Measurements from ENCODE around the gene ANGPTL4. TPM values are rescaled to one million over a fixed set of nuclear protein-coding genes. Genes with fewer than 3 reads are reported as not detected.
"Not testable (repeated sequence)": the region's sequence is repeated elsewhere in the genome, so short reads cannot be mapped to it uniquely, and the experiment has no call there.

ANGPTL4 gene
- total and polyA plus RNA-seq, 5 donors = 5.9 to 89.3 (median 8.5) TPM

DNA sequence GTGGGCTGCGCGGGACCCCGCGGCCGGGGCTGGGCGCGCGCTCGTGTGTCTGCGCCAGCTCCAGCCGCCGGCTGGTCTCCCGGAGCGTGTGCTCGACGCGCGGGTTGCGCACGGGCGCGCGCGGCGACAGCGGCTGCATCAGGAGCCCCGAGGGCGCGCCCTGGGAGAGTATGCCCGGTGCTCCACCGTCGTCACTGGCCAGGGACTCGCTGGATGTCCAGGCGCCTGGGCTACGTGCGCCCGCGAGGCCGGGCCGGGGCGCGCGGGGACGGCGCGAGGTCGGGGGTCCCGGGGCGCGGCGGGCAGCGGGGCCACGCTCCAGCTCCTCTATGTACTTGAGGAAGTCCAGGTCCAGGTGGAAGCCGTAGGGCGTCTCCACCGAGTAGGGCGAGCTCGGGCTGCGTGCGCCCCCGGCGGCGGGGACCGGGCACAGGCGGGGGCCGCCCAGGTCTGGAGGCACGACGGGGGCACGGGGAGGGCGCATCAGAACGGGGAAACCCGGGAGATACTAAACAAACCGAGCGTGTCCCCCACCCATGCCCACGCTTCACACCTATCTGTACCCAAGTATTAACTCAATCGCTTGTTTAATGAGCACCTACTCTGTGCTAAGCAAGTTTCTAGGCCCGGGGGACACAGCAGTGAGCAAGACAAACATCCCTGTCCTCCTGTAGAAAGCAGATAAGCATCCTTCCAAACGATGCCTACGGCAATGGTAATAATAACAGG, 28.4 kb upstream of the ANGPTL4 start:
- no peaks in the 10 kb centered on the region for H3K9me3 ChIP-seq (ENCODE audit: control insufficient read depth, low read length)
- no peak overlapping the region for H3K27ac ChIP-seq (ENCODE audit: low read length)
- peak overlapping the region; percentile 41 for H3K4me3 ChIP-seq (ENCODE audit: low read length)
- H3K27me3 ChIP-seq (ENCODE audit: control insufficient read depth, insufficient read depth) = no peaks in the 10 kb centered on the region
- intact Hi-C loops (cut with DNase I) = no loop called here
- DNase-seq (peak in 1 of 3 donors; percentile 63), ATAC-seq (peak in 1 of 2 donors; percentile 6)
- 21% methylated on average over 79 of the region's 79 CpGs for WGBS
- H3K4me1 ChIP-seq (ENCODE audit: control insufficient read depth, insufficient read depth, low read length) = no peaks in the 10 kb centered on the region

DNA sequence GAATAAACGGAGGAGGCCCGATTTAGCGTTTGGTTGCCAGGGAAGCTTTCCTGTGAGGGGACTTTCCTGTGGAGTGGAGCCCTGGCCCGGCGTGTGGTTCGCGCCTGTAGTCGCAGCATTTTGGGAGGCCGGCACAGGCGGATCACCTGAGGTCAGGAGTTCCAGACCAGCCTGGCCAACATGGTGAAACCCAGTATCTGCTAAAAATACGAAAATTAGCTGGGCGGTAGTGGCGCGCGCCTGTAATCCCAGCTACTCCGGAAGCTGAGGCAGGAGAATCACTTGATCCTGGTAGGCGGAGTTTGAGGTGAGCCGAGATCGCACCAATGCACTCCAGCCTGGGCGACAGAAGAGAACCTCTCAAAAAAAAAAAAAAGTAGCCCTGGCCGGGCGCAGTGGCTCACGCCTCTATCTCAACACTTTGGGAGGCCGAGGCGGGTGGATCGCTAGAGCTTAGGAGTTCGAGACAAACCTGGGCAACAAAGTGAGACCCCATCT, 27.8 kb upstream of the ANGPTL4 start:
- Histone ChIP-seq H3K27me3 (ENCODE audit: control insufficient read depth, insufficient read depth) (no peaks in the 10 kb centered on the region), H3K9me3 (ENCODE audit: control insufficient read depth, low read length) (no peaks in the 10 kb centered on the region), H3K4me1 (ENCODE audit: control insufficient read depth, insufficient read depth, low read length) (no peaks in the 10 kb centered on the region), H3K27ac (ENCODE audit: low read length) (no peak overlapping the region), H3K4me3 (ENCODE audit: low read length) (no peak overlapping the region)
- WGBS = 26% methylated on average over 27 of the region's 27 CpGs
- DNase-seq = no peak
- no peak for ATAC-seq
- intact Hi-C loops (cut with DNase I) = no loop called here

DNA sequence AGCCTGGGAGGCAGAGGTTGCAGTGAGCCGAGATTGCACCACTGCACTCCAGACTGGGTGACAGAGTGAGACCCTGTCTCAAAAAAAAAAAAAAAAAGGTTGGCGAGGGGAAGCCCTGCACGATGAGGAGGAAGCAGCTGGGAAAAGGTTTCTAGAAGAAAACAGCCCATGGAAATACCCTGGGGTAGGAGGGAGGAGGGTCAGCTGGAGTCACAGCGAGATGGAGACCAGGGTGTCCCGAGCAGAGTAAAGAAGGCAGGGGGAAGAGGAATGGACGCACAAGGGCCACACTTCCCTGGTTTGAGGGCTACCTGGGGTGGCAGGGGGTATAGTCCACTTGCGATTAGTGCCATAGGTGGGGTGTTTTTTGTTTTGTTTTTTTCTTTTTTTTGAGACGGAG, 27.3 kb upstream of the ANGPTL4 start:
- Histone ChIP-seq H3K27me3 (ENCODE audit: control insufficient read depth, insufficient read depth) (no peaks in the 10 kb centered on the region), H3K4me1 (ENCODE audit: control insufficient read depth, insufficient read depth, low read length) (no peaks in the 10 kb centered on the region), H3K4me3 (ENCODE audit: low read length) (no peak overlapping the region), H3K27ac (ENCODE audit: low read length) (no peak overlapping the region), H3K9me3 (ENCODE audit: control insufficient read depth, low read length) (no peaks in the 10 kb centered on the region)
- WGBS = 52% methylated on average over 8 of the region's 8 CpGs
- intact Hi-C loops (cut with DNase I) = no loop called here
- no peak for DNase-seq
- ATAC-seq = no peak

DNA sequence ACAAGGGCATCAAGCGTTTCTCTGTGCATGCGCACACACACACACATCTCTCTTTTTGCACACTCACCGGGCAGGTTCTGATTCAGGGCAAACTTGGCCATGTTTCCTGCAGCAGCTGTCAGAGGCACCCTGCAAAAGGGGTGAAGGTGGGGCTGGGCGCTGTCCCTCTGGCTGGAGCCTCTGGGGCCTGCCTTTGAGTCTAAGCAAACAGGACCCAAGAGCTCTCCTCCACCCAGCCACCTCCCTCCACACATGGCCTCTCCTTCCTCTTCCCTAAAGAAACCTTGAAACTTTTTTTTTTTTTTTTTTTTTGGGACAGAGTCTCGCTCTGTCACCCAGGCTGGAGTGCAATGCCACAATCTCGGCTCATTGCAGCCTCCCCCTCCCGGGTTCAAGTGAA, 26.2 kb upstream of the ANGPTL4 start:
- Histone ChIP-seq H3K27me3 (ENCODE audit: control insufficient read depth, insufficient read depth) (no peaks in the 10 kb centered on the region), H3K4me3 (ENCODE audit: low read length) (no peak overlapping the region), H3K27ac (ENCODE audit: low read length) (no peak overlapping the region), H3K4me1 (ENCODE audit: control insufficient read depth, insufficient read depth, low read length) (no peaks in the 10 kb centered on the region), H3K9me3 (ENCODE audit: control insufficient read depth, low read length) (no peaks in the 10 kb centered on the region)
- no peak for ATAC-seq
- intact Hi-C loops (cut with DNase I) = no loop called here
- WGBS = 81% methylated on average over 7 of the region's 7 CpGs
- no peak for DNase-seq

DNA sequence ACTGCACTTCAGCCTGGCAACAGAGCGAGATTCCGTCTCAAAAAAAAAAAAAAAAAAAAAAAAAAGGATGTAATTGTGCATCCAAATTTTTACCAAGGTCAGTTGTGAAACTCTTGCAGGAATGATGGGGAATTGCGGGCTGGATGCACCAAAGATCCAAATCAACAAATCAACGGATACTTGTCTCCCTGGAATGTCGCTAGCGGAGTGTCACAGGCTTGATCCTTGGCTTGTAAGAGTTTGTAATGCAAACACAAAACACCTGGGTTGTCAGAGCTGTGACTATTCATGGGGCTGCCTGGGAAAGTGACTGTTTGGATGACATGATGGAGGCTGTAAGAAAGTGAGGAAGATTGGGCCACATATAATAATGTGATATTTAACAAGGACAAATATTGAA, 25.1 kb upstream of the ANGPTL4 start:
- no peak for DNase-seq
- no peak overlapping the region for H3K27ac ChIP-seq (ENCODE audit: low read length)
- WGBS = 64% methylated on average over 5 of the region's 6 CpGs
- intact Hi-C loops (cut with DNase I) = no loop called here
- H3K4me3 ChIP-seq (ENCODE audit: low read length) = no peak overlapping the region
- no peaks in the 10 kb centered on the region for H3K4me1 ChIP-seq (ENCODE audit: control insufficient read depth, insufficient read depth, low read length)
- no peak for ATAC-seq
- no peaks in the 10 kb centered on the region for H3K27me3 ChIP-seq (ENCODE audit: control insufficient read depth, insufficient read depth)
- no peaks in the 10 kb centered on the region for H3K9me3 ChIP-seq (ENCODE audit: control insufficient read depth, low read length)

DNA sequence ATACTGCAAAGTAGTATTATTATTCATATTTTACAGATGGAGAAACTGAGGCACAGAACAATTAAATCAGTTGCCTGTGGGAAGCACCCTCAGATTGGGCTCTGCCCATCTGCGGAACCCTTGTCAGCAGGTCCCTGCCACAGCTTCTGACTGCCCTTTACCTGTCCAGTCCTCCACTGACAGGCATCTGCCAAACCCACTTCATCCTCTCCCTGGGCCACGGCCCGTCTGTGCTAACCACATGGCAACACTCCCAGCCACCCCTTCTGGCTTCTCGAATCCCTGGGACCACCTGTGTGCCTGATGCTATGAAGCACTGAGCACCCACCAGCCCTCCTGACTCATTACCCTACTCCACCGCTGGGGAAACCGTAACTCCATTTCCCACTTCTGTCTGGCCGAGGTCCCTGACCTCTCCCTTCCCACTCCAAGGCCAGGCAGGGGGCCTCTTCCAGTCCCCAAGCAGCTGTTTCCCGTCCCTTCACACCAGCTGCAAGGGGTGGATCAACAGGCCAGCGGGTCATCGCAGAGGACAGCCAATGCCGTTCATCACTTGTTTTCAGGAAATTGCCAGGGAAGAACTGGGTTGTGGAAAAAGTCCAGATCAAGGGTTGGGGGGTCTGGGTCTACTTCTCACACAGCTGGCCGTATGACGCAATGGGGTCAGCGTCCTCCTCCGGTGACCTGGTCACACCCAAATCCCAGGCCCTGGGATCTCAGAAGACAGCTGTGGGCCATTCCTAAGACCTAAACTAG, 23.4 kb upstream of the ANGPTL4 start:
- ATAC-seq (peak; percentile 38 to 75), DNase-seq (peak; percentile 80 to 87 (median 80))
- Histone ChIP-seq H3K4me3 (ENCODE audit: low read length) (no peak overlapping the region), H3K9me3 (ENCODE audit: control insufficient read depth, low read length) (no peaks in the 10 kb centered on the region), H3K27me3 (ENCODE audit: control insufficient read depth, insufficient read depth) (no peaks in the 10 kb centered on the region), H3K4me1 (ENCODE audit: control insufficient read depth, insufficient read depth, low read length) (no peaks in the 10 kb centered on the region), H3K27ac (ENCODE audit: low read length) (peak overlapping the region; percentile 2)
- WGBS = 15% methylated on average over 15 of the region's 15 CpGs
- intact Hi-C loops (cut with DNase I) = no loop called here

DNA sequence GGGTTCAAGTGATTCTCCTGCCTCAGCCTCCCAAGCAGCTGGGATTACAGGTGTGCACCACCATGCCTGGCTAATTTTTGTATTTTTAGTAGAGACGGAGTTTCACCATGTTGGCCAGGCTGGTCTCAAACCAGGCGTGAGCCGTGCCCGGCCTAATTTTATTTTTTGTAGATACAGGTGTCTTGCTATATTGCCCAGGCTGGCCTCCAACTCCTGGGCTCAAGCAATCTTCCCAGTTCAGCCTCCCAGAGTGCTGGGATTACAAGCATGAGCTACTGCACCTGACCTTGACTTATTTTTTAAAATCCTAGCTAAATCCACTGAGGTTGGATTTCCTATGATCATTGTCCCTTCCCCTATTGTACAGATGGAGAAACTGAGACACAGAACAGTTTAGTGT, 22.5 kb upstream of the ANGPTL4 start:
- H3K27me3 ChIP-seq (ENCODE audit: control insufficient read depth, insufficient read depth); H3K9me3 ChIP-seq (ENCODE audit: control insufficient read depth, low read length); DNase-seq; H3K4me1 ChIP-seq (ENCODE audit: control insufficient read depth, insufficient read depth, low read length); intact Hi-C loops (cut with DNase I); ATAC-seq: not testable (repeated sequence)
- peak overlapping the region; percentile 76 for H3K27ac ChIP-seq (ENCODE audit: low read length)
- WGBS = 92% methylated on average over 4 of the region's 4 CpGs
- H3K4me3 ChIP-seq (ENCODE audit: low read length) = peak overlapping the region; percentile 20

GRCh38 chr19:8342316-8342683, 21.7 kb upstream of the ANGPTL4 start:
- H3K4me1 ChIP-seq (ENCODE audit: control insufficient read depth, insufficient read depth, low read length) = no peaks in the 10 kb centered on the region
- DNase-seq (no peak), ATAC-seq (peak in 1 of 2 donors; percentile 1)
- no peaks in the 10 kb centered on the region for H3K9me3 ChIP-seq (ENCODE audit: control insufficient read depth, low read length)
- H3K4me3 ChIP-seq (ENCODE audit: low read length) = peak overlapping the region; percentile 73
- intact Hi-C loops (cut with DNase I) = no loop called here
- H3K27ac ChIP-seq (ENCODE audit: low read length) = peak overlapping the region; percentile 76
- 39% methylated on average over 14 of the region's 14 CpGs for WGBS
- H3K27me3 ChIP-seq (ENCODE audit: control insufficient read depth, insufficient read depth) = no peaks in the 10 kb centered on the region

GRCh38 chr19:8342684-8343482, 21.1 kb upstream of the ANGPTL4 start, which contains the start of gene KANK3:
Gene KANK3 (minus strand): TSS chr19:8343262. CDS start chr19:8337828, 5,434 bp downstream.
- intact Hi-C loops (cut with DNase I) = no loop called here
- peak within 1 kb of the TSS; percentile 91 for H3K27ac ChIP-seq (ENCODE audit: low read length)
- WGBS = 5% methylated on average over 65 of the region's 65 CpGs
- ATAC-seq (peak; percentile 97 to 98), DNase-seq (peak; percentile 99)
- H3K9me3 ChIP-seq (ENCODE audit: control insufficient read depth, low read length) = no peaks in the 10 kb centered on the region
- no peaks in the 10 kb centered on the region for H3K27me3 ChIP-seq (ENCODE audit: control insufficient read depth, insufficient read depth)
- H3K4me3 ChIP-seq (ENCODE audit: low read length) = peak within 1 kb of the TSS; percentile 73
- no peaks in the 10 kb centered on the region for H3K4me1 ChIP-seq (ENCODE audit: control insufficient read depth, insufficient read depth, low read length)

- Histone ChIP-seq H3K4me1 (ENCODE audit: control insufficient read depth, insufficient read depth, low read length) (peaks cover 2% of the 10 kb centered on the region), H3K9me3 (ENCODE audit: control insufficient read depth, low read length) (no peaks in the 10 kb centered on the region), H3K27ac (ENCODE audit: low read length) (no peak overlapping the region), H3K27me3 (ENCODE audit: control insufficient read depth, insufficient read depth) (no peaks in the 10 kb centered on the region), H3K4me3 (ENCODE audit: low read length) (no peak overlapping the region)
- 41% methylated on average over 11 of the region's 11 CpGs for WGBS
- intact Hi-C loops (cut with DNase I) = no loop called here
- no peak for DNase-seq
- no peak for ATAC-seq
These were observed 20.5 kb upstream of the ANGPTL4 start for GRCh38 chr19:8343483-8343844.
